ENCODE results near the gene MRPL28. TPM values are rescaled to one million over a fixed set of nuclear protein-coding genes. Genes with fewer than 3 reads are reported as not detected.

MRPL28 gene
- total and polyA plus RNA-seq, 7 experiments from 2014 or later: 21.9 to 86.2 (median 31.4) TPM

- no peaks in the 10 kb centered on the region for H3K9me3 ChIP-seq (ENCODE audit: control insufficient read depth in 2 of 3, low read length in 3 of 3)
- H3K27me3 Mint-ChIP-seq: no peaks in the 10 kb centered on the region
- no peaks in the 10 kb centered on the region for H3K36me3 ChIP-seq (ENCODE audit: control insufficient read depth in 2 of 3, insufficient read depth in 3 of 3, low read length in 3 of 3)
- ATAC-seq: no peak
- no peaks in the 10 kb centered on the region for H3K27me3 ChIP-seq (ENCODE audit: control insufficient read depth in 2 of 2, insufficient read depth in 2 of 2, low read length in 2 of 2)
- intact Hi-C loops (cut with micrococcal nuclease): loop anchor here (1.0 to 10.0 kb wide), 9 partner anchors 9 to 307 kb away; partner anchors contain the start of genes DECR2 (in 2 of the 2), FAM234A (in 1 of the 2), HBQ1 (in 1 of the 2) and MRPL28 (in 1 of the 2)
- H3K4me1 ChIP-seq (ENCODE audit: control insufficient read depth in 2 of 2, insufficient read depth in 2 of 2, low read length in 2 of 2): peaks cover 43 to 52% of the 10 kb centered on the region in 2 donors
- ChIA-PET CTCF (interaction anchor here (0.5 kb wide), 1 partner anchor 25 kb away, joined by 3 read pairs; no protein-coding TSS in a partner anchor), POLR2A (interaction anchor here (0.8 to 3.2 kb wide), 6 partner anchors 26 to 126 kb away, joined by 3 to 13 read pairs (median 8); no protein-coding TSS in a partner anchor)
- H3K27ac ChIP-seq (ENCODE audit: low read depth, low read length): peak overlapping the region; percentile 58
- H3K27ac Mint-ChIP-seq: peak overlapping the region in 8 of 9 donors; percentile 46 to 94 (median 86)
- H3K4me3 Mint-ChIP-seq: peak overlapping the region; percentile 59 to 86 (median 76)
- H3K4me3 ChIP-seq (ENCODE audit: low read length): peak overlapping the region; percentile 50
- DNase-seq: peak in 1 of 9 donors; percentile 28
- H3K9me3 Mint-ChIP-seq: no peaks in the 10 kb centered on the region
- H3K4me1 Mint-ChIP-seq: peaks cover 24 to 52% (median 36%) of the 10 kb centered on the region in 7 donors
- peaks cover 0 to 11% (median 4%) of the 10 kb centered on the region in 5 donors for H3K36me3 Mint-ChIP-seq
Measured at GRCh38 chr16:353404-354290, 16.7 kb downstream of the MRPL28 start.

DNA sequence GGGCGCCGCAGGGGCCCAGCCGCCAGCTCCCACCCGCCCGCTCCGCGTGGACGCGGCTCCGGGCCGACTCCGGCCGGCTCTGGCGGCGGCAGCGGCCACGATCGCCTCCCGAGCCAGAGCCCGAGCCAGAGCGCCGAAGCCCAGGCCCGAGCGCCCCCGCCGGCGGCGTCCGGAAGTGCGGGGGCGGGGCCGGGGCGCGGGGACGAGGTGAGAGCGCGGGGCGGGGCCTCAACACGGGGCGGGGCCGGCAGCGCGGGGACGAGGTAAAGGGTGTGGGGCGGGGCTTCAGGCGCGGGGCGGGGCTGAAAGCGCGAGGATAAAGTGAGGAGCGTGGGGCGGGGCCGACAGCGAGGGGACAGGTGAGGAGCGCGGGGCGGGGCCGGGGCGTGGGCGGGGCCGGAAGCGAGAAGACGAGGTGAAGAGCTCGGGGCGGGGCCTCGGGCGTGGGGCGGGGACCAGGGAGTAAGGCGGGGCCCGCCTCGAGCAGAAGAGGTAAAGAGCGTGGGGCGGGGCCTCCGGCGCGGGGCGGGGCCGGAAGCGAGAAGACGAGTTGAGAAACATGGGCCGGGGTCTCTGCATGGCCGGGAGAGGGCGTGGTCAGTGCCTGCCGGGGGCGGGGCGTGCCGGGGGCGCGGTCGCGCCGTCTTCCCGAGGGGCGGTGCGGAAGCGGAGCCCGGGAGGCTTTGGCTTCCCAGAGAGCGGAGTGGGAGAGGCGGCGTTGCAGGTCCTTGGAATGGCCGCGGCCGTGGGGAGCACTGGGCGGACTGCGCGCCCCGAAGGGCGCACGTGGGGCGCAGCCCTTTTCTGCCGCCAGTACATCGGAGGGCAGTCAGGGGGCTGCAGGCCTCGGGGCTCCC is 17.6 kb downstream of the MRPL28 start, which contains the start of gene AXIN1:
Gene AXIN1 (minus strand): TSS at position 177 of the 857 bp plus-strand sequence. CDS start 5,698 bp downstream, outside the sequence.
- Mint-ChIP-seq H3K36me3 (peaks cover 0 to 11% (median 4%) of the 10 kb centered on the region in 5 donors), H3K4me3 (peak within 1 kb of the TSS; percentile 80 to 97 (median 93)), H3K27me3 (no peaks in the 10 kb centered on the region), H3K27ac (peak within 1 kb of the TSS; percentile 68 to 97 (median 94)), H3K4me1 (peaks cover 25 to 61% (median 44%) of the 10 kb centered on the region in 7 donors), H3K9me3 (no peaks in the 10 kb centered on the region)
- ATAC-seq (peak; percentile 94), DNase-seq (peak; percentile 98 to 100 (median 99))
- ChIA-PET POLR2A (interaction anchor here (1.0 to 3.2 kb wide), 5 partner anchors 10 to 125 kb away, joined by 3 to 13 read pairs (median 7); partner anchors contain the start of gene FAM234A), CTCF (interaction anchor here (1.0 kb wide), 1 partner anchor 117 kb away, joined by 4 read pairs; no protein-coding TSS in a partner anchor)
- peak within 1 kb of the TSS; percentile 75 for H3K27ac ChIP-seq (ENCODE audit: low read depth, low read length)
- H3K4me1 ChIP-seq (ENCODE audit: control insufficient read depth in 2 of 2, insufficient read depth in 2 of 2, low read length in 2 of 2): peaks cover 43 to 59% of the 10 kb centered on the region in 2 donors
- peak within 1 kb of the TSS; percentile 57 for H3K4me3 ChIP-seq (ENCODE audit: low read length)
- no peaks in the 10 kb centered on the region for H3K9me3 ChIP-seq (ENCODE audit: control insufficient read depth in 2 of 3, low read length in 3 of 3)
- intact Hi-C loops (cut with micrococcal nuclease): loop anchor here (1.0 to 10.0 kb wide), 14 partner anchors 10 to 308 kb away; partner anchors contain the start of genes DECR2 (in 2 of the 2), FAM234A (in 2 of the 2), LUC7L (in 2 of the 2) and MRPL28 (in 2 of the 2)
- H3K36me3 ChIP-seq (ENCODE audit: control insufficient read depth in 2 of 3, insufficient read depth in 3 of 3, low read length in 3 of 3): no peaks in the 10 kb centered on the region
- H3K27me3 ChIP-seq (ENCODE audit: control insufficient read depth in 2 of 2, insufficient read depth in 2 of 2, low read length in 2 of 2): no peaks in the 10 kb centered on the region

- H3K27ac ChIP-seq (ENCODE audit: low read depth, low read length): peak overlapping the region; percentile 75
- H3K4me3 ChIP-seq (ENCODE audit: low read length): peak overlapping the region; percentile 57
- H3K4me3 Mint-ChIP-seq: peak overlapping the region; percentile 80 to 97 (median 93)
- peak overlapping the region; percentile 68 to 97 (median 94) for H3K27ac Mint-ChIP-seq
- ATAC-seq: peak; percentile 10
- intact Hi-C loops (cut with micrococcal nuclease): loop anchor here (1.0 to 10.0 kb wide), 11 partner anchors 18 to 309 kb away; partner anchors contain the start of genes FAM234A (in 2 of the 2), LUC7L (in 2 of the 2), DECR2 (in 1 of the 2) and HBQ1 (in 1 of the 2)
- peaks cover 43 to 66% of the 10 kb centered on the region in 2 donors for H3K4me1 ChIP-seq (ENCODE audit: control insufficient read depth in 2 of 2, insufficient read depth in 2 of 2, low read length in 2 of 2)
- H3K4me1 Mint-ChIP-seq: peaks cover 33 to 65% (median 52%) of the 10 kb centered on the region in 7 donors
- peaks cover 0 to 18% (median 4%) of the 10 kb centered on the region in 5 donors for H3K36me3 Mint-ChIP-seq
- DNase-seq: peak in 1 of 9 donors; percentile 45
- no peaks in the 10 kb centered on the region for H3K9me3 Mint-ChIP-seq
- H3K27me3 Mint-ChIP-seq: no peaks in the 10 kb centered on the region
- peaks cover 0 to 7% (median 0%) of the 10 kb centered on the region in 3 experiments for H3K36me3 ChIP-seq (ENCODE audit: control insufficient read depth in 2 of 3, insufficient read depth in 3 of 3, low read length in 3 of 3)
- CTCF ChIA-PET: interaction anchor here (1.0 to 1.3 kb wide), 3 partner anchors 42 to 117 kb away, joined by 4 read pairs; no protein-coding TSS in a partner anchor
- no peaks in the 10 kb centered on the region for H3K9me3 ChIP-seq (ENCODE audit: control insufficient read depth in 2 of 3, low read length in 3 of 3)
- no peaks in the 10 kb centered on the region for H3K27me3 ChIP-seq (ENCODE audit: control insufficient read depth in 2 of 2, insufficient read depth in 2 of 2, low read length in 2 of 2)
- POLR2A ChIA-PET: interaction anchor here (0.9 to 3.2 kb wide), 7 partner anchors 9 to 124 kb away, joined by 3 to 13 read pairs (median 5); partner anchors contain the start of gene FAM234A
Measured at GRCh38 chr16:351804-352520, 18.4 kb downstream of the MRPL28 start.

GRCh38 chr16:350203-350602 is 20.1 kb downstream of the MRPL28 start:
- peak overlapping the region in 3 of 9 donors; percentile 31 to 89 (median 55) for H3K27ac Mint-ChIP-seq
- POLR2A ChIA-PET: interaction anchor here (0.8 to 3.2 kb wide), 5 partner anchors 12 to 244 kb away, joined by 3 to 11 read pairs (median 3); no protein-coding TSS in a partner anchor
- H3K9me3 Mint-ChIP-seq: no peaks in the 10 kb centered on the region
- CTCF ChIA-PET: interaction anchor here (2.7 kb wide), 1 partner anchor 114 kb away, joined by 7 read pairs; no protein-coding TSS in a partner anchor
- intact Hi-C loops (cut with micrococcal nuclease): loop anchor here (5.0 to 10.0 kb wide), 2 partner anchors 43 to 55 kb away; partner anchors contain the start of gene DECR2 (in 1 of the 2)
- no peaks in the 10 kb centered on the region for H3K27me3 Mint-ChIP-seq
- ATAC-seq (no peak), DNase-seq (no peak)
- Histone ChIP-seq H3K9me3 (ENCODE audit: control insufficient read depth in 2 of 3, low read length in 3 of 3) (no peaks in the 10 kb centered on the region), H3K27ac (ENCODE audit: low read depth, low read length) (no peak overlapping the region), H3K27me3 (ENCODE audit: control insufficient read depth in 2 of 2, insufficient read depth in 2 of 2, low read length in 2 of 2) (no peaks in the 10 kb centered on the region), H3K4me3 (ENCODE audit: low read length) (no peak overlapping the region), H3K36me3 (ENCODE audit: control insufficient read depth in 2 of 3, insufficient read depth in 3 of 3, low read length in 3 of 3) (peaks cover 0 to 25% (median 0%) of the 10 kb centered on the region in 3 experiments), H3K4me1 (ENCODE audit: control insufficient read depth in 2 of 2, insufficient read depth in 2 of 2, low read length in 2 of 2) (peaks cover 49% of the 10 kb centered on the region in 2 donors)
- peak overlapping the region; percentile 19 to 93 (median 50) for H3K4me3 Mint-ChIP-seq
- peaks cover 39 to 75% (median 65%) of the 10 kb centered on the region in 7 donors for H3K4me1 Mint-ChIP-seq
- peaks cover 0 to 30% (median 4%) of the 10 kb centered on the region in 5 donors for H3K36me3 Mint-ChIP-seq

DNA sequence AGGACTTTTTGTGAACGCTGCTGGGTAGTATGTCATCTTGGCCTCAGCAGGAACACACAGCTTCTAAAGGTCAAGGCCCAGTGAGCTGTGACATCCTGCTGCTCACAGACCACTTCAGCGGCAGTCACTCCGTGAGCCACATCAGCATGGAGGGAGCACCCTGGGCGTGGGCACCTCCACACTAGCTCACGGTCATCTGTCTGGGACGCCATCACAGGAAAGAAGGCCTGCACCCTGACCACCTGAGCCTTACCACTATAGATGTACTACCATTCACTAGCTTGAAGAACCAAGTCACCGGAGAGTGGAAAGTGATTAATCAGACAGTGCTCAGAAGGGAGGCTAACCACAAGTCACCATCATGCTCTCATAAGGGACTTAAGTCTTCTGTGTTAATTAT is 21.1 kb downstream of the MRPL28 start:
- Histone ChIP-seq H3K4me3 (ENCODE audit: low read length) (no peak overlapping the region), H3K27me3 (ENCODE audit: control insufficient read depth in 2 of 2, insufficient read depth in 2 of 2, low read length in 2 of 2) (no peaks in the 10 kb centered on the region), H3K4me1 (ENCODE audit: control insufficient read depth in 2 of 2, insufficient read depth in 2 of 2, low read length in 2 of 2) (peaks cover 40 to 46% of the 10 kb centered on the region in 2 donors), H3K27ac (ENCODE audit: low read depth, low read length) (no peak overlapping the region), H3K36me3 (ENCODE audit: control insufficient read depth in 2 of 3, insufficient read depth in 3 of 3, low read length in 3 of 3) (peaks cover 0 to 34% (median 0%) of the 10 kb centered on the region in 3 experiments), H3K9me3 (ENCODE audit: control insufficient read depth in 2 of 3, low read length in 3 of 3) (no peaks in the 10 kb centered on the region)
- Mint-ChIP-seq H3K4me1 (peaks cover 37 to 75% (median 67%) of the 10 kb centered on the region in 7 donors), H3K36me3 (peaks cover 2 to 38% (median 5%) of the 10 kb centered on the region in 5 donors), H3K9me3 (no peaks in the 10 kb centered on the region), H3K27me3 (no peaks in the 10 kb centered on the region), H3K4me3 (peak overlapping the region in 5 of 10 donors; percentile 17 to 93 (median 53)), H3K27ac (peak overlapping the region in 3 of 9 donors; percentile 46 to 63 (median 48))
- POLR2A ChIA-PET: interaction anchor here (0.7 to 1.2 kb wide), 5 partner anchors 15 to 243 kb away, joined by 3 to 10 read pairs (median 3); no protein-coding TSS in a partner anchor
- ATAC-seq: no peak
- intact Hi-C loops (cut with micrococcal nuclease): no loop called here
- CTCF ChIA-PET: interaction anchor here (1.5 to 2.7 kb wide), 2 partner anchors 13 to 113 kb away, joined by 3 to 7 read pairs; no protein-coding TSS in a partner anchor
- DNase-seq: no peak
